Endodermal cell (in vitro differentiated cells): ENCODE measurements around the gene MRM2. TPM values are rescaled to one million over a fixed set of nuclear protein-coding genes. Genes with fewer than 3 reads are reported as not detected.

Source experiments
- DNase-seq: peaks from one replicate; pipeline ENCODE4 v3.0.0-alpha.2; 2017
- H3K27ac ChIP-seq: 2 replicates; pipeline ENCODE4 v1.5.1; 2013; ENCODE audit warnings: mild to moderate bottlenecking, low read depth, low read length, moderate library complexity
- H3K27me3 ChIP-seq: 2 replicates; pipeline ENCODE4 v1.6.1; 2013; ENCODE audit warnings: mild to moderate bottlenecking, low read length, moderate library complexity; ENCODE audit not compliant: insufficient read depth, control insufficient read depth, poor library complexity, severe bottlenecking
- H3K36me3 ChIP-seq: 2 replicates; pipeline ENCODE4 v1.7.0; 2013; ENCODE audit warnings: mild to moderate bottlenecking, low read length, moderate library complexity; ENCODE audit not compliant: control insufficient read depth, insufficient read depth
- H3K4me1 ChIP-seq: one replicate; pipeline ENCODE4 v1.7.0; 2013; ENCODE audit warnings: low read length; ENCODE audit not compliant: control insufficient read depth, insufficient read depth
- H3K4me3 ChIP-seq: 2 replicates; pipeline ENCODE4 v1.5.1; 2013; ENCODE audit warnings: mild to moderate bottlenecking, low read length, moderate library complexity
- H3K9ac ChIP-seq: 2 replicates; pipeline ENCODE4 v1.6.1; 2013; ENCODE audit warnings: mild to moderate bottlenecking, low read length, moderate library complexity; ENCODE audit not compliant: poor library complexity, severe bottlenecking; ENCODE audit errors: extremely low read depth
- H3K9me3 ChIP-seq: 2 replicates; pipeline ENCODE4 v1.6.1; 2013; ENCODE audit warnings: mild to moderate bottlenecking, low read length, moderate library complexity; ENCODE audit not compliant: control insufficient read depth
- H3K27ac Mint-ChIP-seq: 2 replicates; pipeline ENCODE4 v1.8.0; 2020; ENCODE audit warnings: mixed read lengths
- H3K27me3 Mint-ChIP-seq: 2 replicates; pipeline ENCODE4 v1.8.0; 2021; ENCODE audit warnings: mild to moderate bottlenecking, mixed read lengths; ENCODE audit not compliant: insufficient read depth
- H3K36me3 Mint-ChIP-seq: 2 replicates; pipeline ENCODE4 v1.8.0; 2020; ENCODE audit warnings: low read depth, mixed read lengths
- H3K4me1 Mint-ChIP-seq: 2 replicates; pipeline ENCODE4 v1.8.0; 2020; ENCODE audit warnings: mixed read lengths
- H3K4me3 Mint-ChIP-seq: 2 replicates; pipeline ENCODE4 v1.8.0; 2020; ENCODE audit warnings: mild to moderate bottlenecking, moderate library complexity, mixed read lengths
- H3K9me3 Mint-ChIP-seq: 2 replicates; pipeline ENCODE4 v1.8.0; 2020; ENCODE audit warnings: mild to moderate bottlenecking, mixed read lengths
- WGBS, 2 experiments: methylation state at CpG; one replicate each; pipeline versions ENCODE4 v1.1.5 to v1.1.7; 2013; ENCODE audit warnings: missing lambda C conversion rate in 2 of 2, mixed read lengths in 1 of 2; ENCODE audit not compliant: insufficient coverage in 1 of 2, insufficient read length in 1 of 2; 5-methylcytosine and 5-hydroxymethylcytosine counted together
- total RNA-seq, 2 donors: library from RNA; stranded (reverse); fragmentation: NEBNext Ultra II Directional in 1 of 2; extraction: Animal tissue kit (Norgen Biotek cat#: 25700) in 1 of 2; gene quantifications; 2 replicates in 1 of 2; 3 replicates in 1 of 2; pipeline ENCODE4 v1.2.1, GENCODE V29; 2021
- TF ChIP-seq, protein P1 (sequence below): fragments of 200-600 bp; sonication (generic); conservative IDR thresholded peaks from 2 replicates; pipeline ENCODE4 v1.5.0; 2021; ENCODE audit warnings: antibody characterized with exemption, mild to moderate bottlenecking

The MRM2 gene
- total RNA-seq, 2 donors from 2014 or later: 38.9 TPM

DNA sequence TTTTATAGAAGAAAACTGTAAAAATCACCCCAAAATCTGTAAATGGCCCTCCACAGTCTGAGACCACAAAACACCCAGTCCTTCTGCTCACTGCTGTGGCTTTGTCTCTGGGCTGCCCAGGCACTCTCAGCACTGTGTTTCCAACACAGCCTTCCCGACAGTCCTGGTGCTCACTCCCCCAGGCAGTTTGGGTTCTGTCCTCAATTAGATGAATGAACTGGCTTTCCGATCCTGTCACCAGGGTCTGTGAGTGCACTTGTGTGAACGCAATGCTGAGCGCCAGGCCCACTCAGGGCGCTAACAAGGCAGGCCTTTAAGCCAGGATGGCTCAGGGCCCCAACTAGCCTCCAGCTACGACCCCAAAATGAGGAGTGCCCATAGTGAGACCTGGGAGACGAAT, 12.5 kb downstream of the MRM2 start:
- Histone ChIP-seq H3K27ac (no peak overlapping the region), H3K9ac (no peak overlapping the region), H3K36me3 (peaks cover 63% of the 10 kb centered on the region), H3K4me1 (no peaks in the 10 kb centered on the region), H3K4me3 (no peak overlapping the region), H3K27me3 (no peaks in the 10 kb centered on the region), H3K9me3 (no peaks in the 10 kb centered on the region)
- H3K27ac Mint-ChIP-seq: peak overlapping the region; percentile 75
- H3K9me3 Mint-ChIP-seq: no peaks in the 10 kb centered on the region
- H3K4me3 Mint-ChIP-seq: no peak overlapping the region
- peaks cover 9% of the 10 kb centered on the region for H3K4me1 Mint-ChIP-seq
- H3K27me3 Mint-ChIP-seq: no peaks in the 10 kb centered on the region
- no peak for DNase-seq
- 94 to 99% methylated on average over 6 to 7 of the region's 7 CpGs for WGBS, 2 experiments
- TF ChIP-seq, protein P1, sequence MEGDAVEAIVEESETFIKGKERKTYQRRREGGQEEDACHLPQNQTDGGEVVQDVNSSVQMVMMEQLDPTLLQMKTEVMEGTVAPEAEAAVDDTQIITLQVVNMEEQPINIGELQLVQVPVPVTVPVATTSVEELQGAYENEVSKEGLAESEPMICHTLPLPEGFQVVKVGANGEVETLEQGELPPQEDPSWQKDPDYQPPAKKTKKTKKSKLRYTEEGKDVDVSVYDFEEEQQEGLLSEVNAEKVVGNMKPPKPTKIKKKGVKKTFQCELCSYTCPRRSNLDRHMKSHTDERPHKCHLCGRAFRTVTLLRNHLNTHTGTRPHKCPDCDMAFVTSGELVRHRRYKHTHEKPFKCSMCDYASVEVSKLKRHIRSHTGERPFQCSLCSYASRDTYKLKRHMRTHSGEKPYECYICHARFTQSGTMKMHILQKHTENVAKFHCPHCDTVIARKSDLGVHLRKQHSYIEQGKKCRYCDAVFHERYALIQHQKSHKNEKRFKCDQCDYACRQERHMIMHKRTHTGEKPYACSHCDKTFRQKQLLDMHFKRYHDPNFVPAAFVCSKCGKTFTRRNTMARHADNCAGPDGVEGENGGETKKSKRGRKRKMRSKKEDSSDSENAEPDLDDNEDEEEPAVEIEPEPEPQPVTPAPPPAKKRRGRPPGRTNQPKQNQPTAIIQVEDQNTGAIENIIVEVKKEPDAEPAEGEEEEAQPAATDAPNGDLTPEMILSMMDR: no peak
- H3K36me3 Mint-ChIP-seq: peaks cover 52% of the 10 kb centered on the region

DNA sequence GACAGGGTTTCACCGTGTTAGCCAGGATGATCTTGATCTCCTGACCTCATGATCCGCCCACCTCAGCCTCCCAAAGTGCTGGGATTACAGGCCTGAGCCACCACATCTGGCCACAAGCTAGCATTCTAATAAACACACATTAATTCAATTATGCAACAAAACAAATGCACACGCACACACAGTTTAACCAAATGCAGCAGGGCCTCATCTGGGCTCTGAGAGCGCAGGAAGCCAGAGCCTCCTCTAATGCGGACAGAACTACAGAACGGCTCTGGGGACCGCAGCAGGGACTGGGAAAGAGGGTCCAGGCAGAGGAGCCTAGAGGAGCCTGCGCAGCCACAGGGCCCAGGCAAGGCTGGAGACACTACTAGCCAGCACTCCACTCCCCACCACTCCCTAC, 13.1 kb downstream of the MRM2 start:
- H3K36me3 Mint-ChIP-seq: peaks cover 53% of the 10 kb centered on the region
- no peak overlapping the region for H3K4me3 Mint-ChIP-seq
- TF ChIP-seq, protein P1: no peak

DNA sequence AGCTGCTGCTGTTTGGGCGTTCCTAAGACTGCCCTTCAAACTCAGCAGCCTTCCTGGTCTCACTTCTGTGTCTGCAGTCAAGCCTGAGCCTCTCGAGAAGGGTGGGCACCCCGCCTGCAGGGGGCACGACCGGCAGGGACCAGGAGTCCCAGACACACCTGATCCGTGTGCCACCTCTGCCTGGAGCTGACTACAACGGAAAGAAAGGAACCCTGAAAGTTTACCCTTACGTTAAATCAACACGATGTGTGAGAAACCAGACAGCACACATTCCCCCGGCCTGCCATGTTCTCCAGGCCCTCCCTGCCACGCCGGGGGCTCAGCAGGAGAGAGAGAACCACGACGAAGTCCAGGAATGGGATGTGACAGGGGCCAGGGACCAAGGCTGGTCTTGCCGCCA, 14.3 kb downstream of the MRM2 start:
- WGBS, 2 experiments: 92 to 97% methylated on average over 15 of the region's 15 CpGs
- Histone ChIP-seq H3K4me1 (no peaks in the 10 kb centered on the region), H3K9ac (no peak overlapping the region), H3K9me3 (no peaks in the 10 kb centered on the region), H3K27ac (no peak overlapping the region), H3K4me3 (no peak overlapping the region), H3K27me3 (no peaks in the 10 kb centered on the region), H3K36me3 (peaks cover 61% of the 10 kb centered on the region)
- TF ChIP-seq, protein P1: no peak
- peak overlapping the region; percentile 39 for H3K27ac Mint-ChIP-seq
- H3K4me3 Mint-ChIP-seq: no peak overlapping the region
- DNase-seq: no peak
- H3K4me1 Mint-ChIP-seq: peaks cover 5% of the 10 kb centered on the region
- peaks cover 58% of the 10 kb centered on the region for H3K36me3 Mint-ChIP-seq
- no peaks in the 10 kb centered on the region for H3K27me3 Mint-ChIP-seq
- no peaks in the 10 kb centered on the region for H3K9me3 Mint-ChIP-seq

More for the DNA sequence above, 13.1 kb downstream of the MRM2 start:
- WGBS, 2 experiments: 93 to 100% methylated on average over 4 to 8 of the region's 8 CpGs
- H3K9me3 ChIP-seq: no peaks in the 10 kb centered on the region
- Mint-ChIP-seq H3K27me3 (no peaks in the 10 kb centered on the region), H3K4me1 (peaks cover 9% of the 10 kb centered on the region), H3K27ac (no peak overlapping the region), H3K9me3 (no peaks in the 10 kb centered on the region)
- H3K36me3 ChIP-seq: peaks cover 59% of the 10 kb centered on the region
- no peak overlapping the region for H3K27ac ChIP-seq
- no peak overlapping the region for H3K4me3 ChIP-seq
- no peaks in the 10 kb centered on the region for H3K4me1 ChIP-seq
- H3K9ac ChIP-seq: no peak overlapping the region
- H3K27me3 ChIP-seq: no peaks in the 10 kb centered on the region
- no peak for DNase-seq
